Activated naive CD8-positive, alpha-beta T cell treated with anti-CD3 and anti-CD28 coated beads, Interleukin-2, amount 10 ng/mL, durations not matched to agents 7 days and 5 days (primary cell): ENCODE measurements around the gene TIGD4. TPM values are rescaled to one million over a fixed set of nuclear protein-coding genes. Genes with fewer than 3 reads are reported as not detected.

ENCODE experiments used
- ATAC-seq: fragments of 150-1000 bp; cut with Tn5 transposase; one replicate; pipeline ENCODE4 v1.10.0; 2021; ENCODE audit warnings: low read depth, moderate library complexity
- POLR2A ChIA-PET: fragments of 350-600 bp; sonication (Branson Sonifier 250); formaldehyde crosslinking; loops from one replicate; lab custom pipeline; 2021; ENCODE audit warnings: antibody characterized with exemption; lab: Charles Lee
- DNase-seq: peaks from one replicate; pipeline ENCODE4 v3.0.0; 2021
- H3K27ac Mint-ChIP-seq: one replicate; pipeline ENCODE4 v1.8.0; 2022; ENCODE audit warnings: mild to moderate bottlenecking, mixed read lengths
- H3K27me3 Mint-ChIP-seq: one replicate; pipeline ENCODE4 v1.8.0; 2022; ENCODE audit warnings: mild to moderate bottlenecking, moderate library complexity, mixed read lengths
- H3K36me3 Mint-ChIP-seq: one replicate; pipeline ENCODE4 v1.8.0; 2021; ENCODE audit warnings: mild to moderate bottlenecking, mixed read lengths
- H3K4me1 Mint-ChIP-seq: one replicate; pipeline ENCODE4 v1.8.0; 2021; ENCODE audit warnings: mixed read lengths
- H3K4me3 Mint-ChIP-seq: one replicate; pipeline ENCODE4 v1.8.0; 2022; ENCODE audit warnings: mild to moderate bottlenecking, moderate library complexity, mixed read lengths
- H3K9me3 Mint-ChIP-seq: one replicate; pipeline ENCODE4 v1.8.0; 2021; ENCODE audit warnings: mixed read lengths
- total RNA-seq, 2 experiments: library from RNA; stranded (reverse); gene quantifications; one replicate each; pipeline ENCODE4 v1.2.3, GENCODE V29; 2021

The TIGD4 gene
- total RNA-seq, 2 experiments from 2014 or later, result 0.34 to 0.47 TPM

GRCh38 chr4:152727784-152728183, 51.7 kb downstream of the TIGD4 start:
- DNase-seq (no peak), ATAC-seq (no peak)
- Mint-ChIP-seq H3K27me3 (peaks cover 3% of the 10 kb centered on the region), H3K4me1 (no peaks in the 10 kb centered on the region), H3K9me3 (peaks cover 3% of the 10 kb centered on the region), H3K27ac (no peak overlapping the region), H3K36me3 (peaks cover 1% of the 10 kb centered on the region), H3K4me3 (no peak overlapping the region)
- POLR2A ChIA-PET, result no interaction called here

GRCh38 chr4:152724494-152724893, 55.0 kb downstream of the TIGD4 start:
- POLR2A ChIA-PET, result no interaction called here
- H3K27me3 Mint-ChIP-seq, result peaks cover 6% of the 10 kb centered on the region
- peaks cover 3% of the 10 kb centered on the region for H3K9me3 Mint-ChIP-seq
- DNase-seq (no peak), ATAC-seq (no peak)
- H3K4me3 Mint-ChIP-seq, result no peak overlapping the region
- peaks cover 1% of the 10 kb centered on the region for H3K36me3 Mint-ChIP-seq
- no peaks in the 10 kb centered on the region for H3K4me1 Mint-ChIP-seq
- no peak overlapping the region for H3K27ac Mint-ChIP-seq

DNA sequence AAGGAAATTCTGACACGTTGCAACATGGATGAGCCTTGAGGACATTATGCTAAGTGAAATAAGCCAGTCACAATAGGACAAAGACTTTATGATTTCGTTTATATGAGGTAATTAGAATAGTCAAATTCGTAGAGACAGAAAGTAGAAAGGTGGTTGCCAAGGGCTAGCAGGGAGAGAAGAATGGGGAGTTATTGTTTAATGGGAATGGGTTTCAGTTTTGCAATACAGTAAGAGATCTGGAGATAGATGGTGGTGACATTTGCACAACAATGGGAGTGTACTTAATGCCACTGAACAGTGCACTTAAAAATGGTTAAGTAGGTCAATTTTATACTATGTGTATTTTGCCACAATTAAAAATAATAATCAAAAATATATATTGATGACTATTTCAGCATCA, 56.3 kb downstream of the TIGD4 start:
- no peak for DNase-seq
- Mint-ChIP-seq H3K27me3 (peaks cover 6% of the 10 kb centered on the region), H3K36me3 (peaks cover 1% of the 10 kb centered on the region), H3K9me3 (peaks cover 3% of the 10 kb centered on the region), H3K4me1 (no peaks in the 10 kb centered on the region), H3K4me3 (no peak overlapping the region), H3K27ac (no peak overlapping the region)
- no peak for ATAC-seq
- POLR2A ChIA-PET, result no interaction called here

- ATAC-seq (no peak), DNase-seq (no peak)
- H3K4me1 Mint-ChIP-seq, result no peaks in the 10 kb centered on the region
- H3K27ac Mint-ChIP-seq, result no peak overlapping the region
- peaks cover 6% of the 10 kb centered on the region for H3K27me3 Mint-ChIP-seq
- H3K9me3 Mint-ChIP-seq, result peaks cover 14% of the 10 kb centered on the region
- no peak overlapping the region for H3K4me3 Mint-ChIP-seq
- POLR2A ChIA-PET, result no interaction called here
- peaks cover 4% of the 10 kb centered on the region for H3K36me3 Mint-ChIP-seq
These were observed 59.6 kb downstream of the TIGD4 start for GRCh38 chr4:152719801-152720556.

Other genes with a start within 250 kb of the TIGD4 start
- 10 to 100 TPM; 80.2 to 91.2 TPM for gene FBXW7, start 243.6 kb downstream of the TIGD4 start, total RNA-seq
- 10 to 100 TPM; 21.9 to 24.7 TPM for gene TMEM154, start 99.7 kb downstream of the TIGD4 start, total RNA-seq
- 10 to 100 TPM; 18.4 to 19.4 TPM for gene ARFIP1, start 224 bp upstream of the TIGD4 start, total RNA-seq
- gene FHDC1, start 156.6 kb upstream of the TIGD4 start, total RNA-seq, result under 1 TPM; 0.22 to 0.26 TPM